Amniotic epithelial cell (primary cell): Measurements from ENCODE around the gene DACT2.
"Not testable (repeated sequence)": the region's sequence is repeated elsewhere in the genome, so short reads cannot be mapped to it uniquely, and the experiment has no call there.

ENCODE experiments used
- DNase-seq: peaks from one replicate; pipeline ENCODE4 v3.0.0-alpha.2; 2010; ENCODE audit warnings: low read depth

The DACT2 gene

GRCh38 chr6:168301648-168302398, 17.8 kb downstream of the DACT2 start:
- no peak for DNase-seq

- no peak for DNase-seq
Observed at GRCh38 chr6:168300975-168301647, 18.5 kb downstream of the DACT2 start.

GRCh38 chr6:168299541-168300511, 19.8 kb downstream of the DACT2 start:
- no peak for DNase-seq

GRCh38 chr6:168297643-168298042, 21.9 kb downstream of the DACT2 start:
- no peak for DNase-seq

GRCh38 chr6:168294901-168295300, 24.7 kb downstream of the DACT2 start:
- DNase-seq, result no peak

- no peak for DNase-seq
Observed at GRCh38 chr6:168293636-168294530, 25.7 kb downstream of the DACT2 start.

- DNase-seq, result no peak
Observed at GRCh38 chr6:168292826-168293225, 26.8 kb downstream of the DACT2 start.

GRCh38 chr6:168291450-168291849, 28.1 kb downstream of the DACT2 start:
- no peak for DNase-seq

GRCh38 chr6:168290095-168290494, 29.5 kb downstream of the DACT2 start:
- DNase-seq, result no peak

GRCh38 chr6:168289571-168289962, 30.0 kb downstream of the DACT2 start:
- DNase-seq, result no peak

GRCh38 chr6:168288781-168289570, 30.6 kb downstream of the DACT2 start:
- DNase-seq, result no peak

GRCh38 chr6:168287460-168287859, 32.1 kb downstream of the DACT2 start:
- DNase-seq, result not testable (repeated sequence)

- not testable (repeated sequence) for DNase-seq
Observed at GRCh38 chr6:168286771-168287446, 32.7 kb downstream of the DACT2 start.

- DNase-seq, result no peak
Observed at GRCh38 chr6:168286116-168286515, 33.5 kb downstream of the DACT2 start.

GRCh38 chr6:168285456-168285855, 34.1 kb downstream of the DACT2 start:
- DNase-seq, result no peak

GRCh38 chr6:168284187-168284586, 35.4 kb downstream of the DACT2 start:
- no peak for DNase-seq

GRCh38 chr6:168283686-168284025, 35.9 kb downstream of the DACT2 start:
- no peak for DNase-seq

- DNase-seq, result no peak
Observed at GRCh38 chr6:168282985-168283685, 36.4 kb downstream of the DACT2 start.

GRCh38 chr6:168281826-168282225, 37.8 kb downstream of the DACT2 start:
- no peak for DNase-seq
